ENCODE results near the gene PARD3B. TPM values are rescaled to one million over a fixed set of nuclear protein-coding genes. Genes with fewer than 3 reads are reported as not detected.

PARD3B gene
- total RNA-seq, 1 experiment from 2014 or later: 10.1 TPM

GRCh38 chr2:205657579-205657978, 1112.3 kb downstream of the PARD3B start:
- TF ChIP-seq, protein P1, sequence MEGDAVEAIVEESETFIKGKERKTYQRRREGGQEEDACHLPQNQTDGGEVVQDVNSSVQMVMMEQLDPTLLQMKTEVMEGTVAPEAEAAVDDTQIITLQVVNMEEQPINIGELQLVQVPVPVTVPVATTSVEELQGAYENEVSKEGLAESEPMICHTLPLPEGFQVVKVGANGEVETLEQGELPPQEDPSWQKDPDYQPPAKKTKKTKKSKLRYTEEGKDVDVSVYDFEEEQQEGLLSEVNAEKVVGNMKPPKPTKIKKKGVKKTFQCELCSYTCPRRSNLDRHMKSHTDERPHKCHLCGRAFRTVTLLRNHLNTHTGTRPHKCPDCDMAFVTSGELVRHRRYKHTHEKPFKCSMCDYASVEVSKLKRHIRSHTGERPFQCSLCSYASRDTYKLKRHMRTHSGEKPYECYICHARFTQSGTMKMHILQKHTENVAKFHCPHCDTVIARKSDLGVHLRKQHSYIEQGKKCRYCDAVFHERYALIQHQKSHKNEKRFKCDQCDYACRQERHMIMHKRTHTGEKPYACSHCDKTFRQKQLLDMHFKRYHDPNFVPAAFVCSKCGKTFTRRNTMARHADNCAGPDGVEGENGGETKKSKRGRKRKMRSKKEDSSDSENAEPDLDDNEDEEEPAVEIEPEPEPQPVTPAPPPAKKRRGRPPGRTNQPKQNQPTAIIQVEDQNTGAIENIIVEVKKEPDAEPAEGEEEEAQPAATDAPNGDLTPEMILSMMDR (IDR thresholded peaks at IDR 0.05; ENCODE audit: unreplicated experiment): no peak
- no peaks in the 10 kb centered on the region for H3K4me1 Mint-ChIP-seq (ENCODE audit: low read depth, unreplicated experiment)
- H3K27me3 Mint-ChIP-seq (ENCODE audit: unreplicated experiment): peaks cover 35% of the 10 kb centered on the region
- H3K27ac Mint-ChIP-seq (ENCODE audit: unreplicated experiment): no peak overlapping the region
- no TSS peak for BruUV-seq (replicated peaks)
- no peak for DNase-seq
- CTCF ChIA-PET: no interaction called here
- no peak overlapping the region for H3K4me3 Mint-ChIP-seq (ENCODE audit: low read depth, unreplicated experiment)
- intact Hi-C loops (cut with micrococcal nuclease; ENCODE audit: unreplicated experiment): no loop called here
- no peaks in the 10 kb centered on the region for H3K36me3 Mint-ChIP-seq (ENCODE audit: insufficient read depth, unreplicated experiment)
- H3K9me3 Mint-ChIP-seq (ENCODE audit: low read depth, unreplicated experiment): no peaks in the 10 kb centered on the region

GRCh38 chr2:205658068-205658467, 1112.8 kb downstream of the PARD3B start:
- H3K36me3 Mint-ChIP-seq (ENCODE audit: insufficient read depth, unreplicated experiment): no peaks in the 10 kb centered on the region
- no peaks in the 10 kb centered on the region for H3K4me1 Mint-ChIP-seq (ENCODE audit: low read depth, unreplicated experiment)
- no peak for DNase-seq
- no TSS peak for BruUV-seq (replicated peaks)
- peaks cover 40% of the 10 kb centered on the region for H3K27me3 Mint-ChIP-seq (ENCODE audit: unreplicated experiment)
- H3K27ac Mint-ChIP-seq (ENCODE audit: unreplicated experiment): no peak overlapping the region
- intact Hi-C loops (cut with micrococcal nuclease; ENCODE audit: unreplicated experiment): no loop called here
- CTCF ChIA-PET: no interaction called here
- TF ChIP-seq, protein P1 (IDR thresholded peaks at IDR 0.05; ENCODE audit: unreplicated experiment): no peak
- H3K9me3 Mint-ChIP-seq (ENCODE audit: low read depth, unreplicated experiment): no peaks in the 10 kb centered on the region
- no peak overlapping the region for H3K4me3 Mint-ChIP-seq (ENCODE audit: low read depth, unreplicated experiment)

- intact Hi-C loops (cut with micrococcal nuclease; ENCODE audit: unreplicated experiment): no loop called here
- DNase-seq: no peak
- H3K9me3 Mint-ChIP-seq (ENCODE audit: low read depth, unreplicated experiment): no peaks in the 10 kb centered on the region
- peaks cover 45% of the 10 kb centered on the region for H3K27me3 Mint-ChIP-seq (ENCODE audit: unreplicated experiment)
- H3K4me1 Mint-ChIP-seq (ENCODE audit: low read depth, unreplicated experiment): no peaks in the 10 kb centered on the region
- CTCF ChIA-PET: no interaction called here
- BruUV-seq (replicated peaks): no TSS peak
- H3K4me3 Mint-ChIP-seq (ENCODE audit: low read depth, unreplicated experiment): no peak overlapping the region
- H3K36me3 Mint-ChIP-seq (ENCODE audit: insufficient read depth, unreplicated experiment): no peaks in the 10 kb centered on the region
- H3K27ac Mint-ChIP-seq (ENCODE audit: unreplicated experiment): no peak overlapping the region
- TF ChIP-seq, protein P1 (IDR thresholded peaks at IDR 0.05; ENCODE audit: unreplicated experiment): no peak
Measured at GRCh38 chr2:205658572-205658971, 1113.3 kb downstream of the PARD3B start.

GRCh38 chr2:205659922-205660321, 1114.6 kb downstream of the PARD3B start:
- Mint-ChIP-seq H3K4me1 (ENCODE audit: low read depth, unreplicated experiment) (no peaks in the 10 kb centered on the region), H3K9me3 (ENCODE audit: low read depth, unreplicated experiment) (no peaks in the 10 kb centered on the region), H3K4me3 (ENCODE audit: low read depth, unreplicated experiment) (no peak overlapping the region), H3K36me3 (ENCODE audit: insufficient read depth, unreplicated experiment) (no peaks in the 10 kb centered on the region), H3K27me3 (ENCODE audit: unreplicated experiment) (peaks cover 47% of the 10 kb centered on the region), H3K27ac (ENCODE audit: unreplicated experiment) (no peak overlapping the region)
- TF ChIP-seq, protein P1 (IDR thresholded peaks at IDR 0.05; ENCODE audit: unreplicated experiment): no peak
- DNase-seq: no peak
- no TSS peak for BruUV-seq (replicated peaks)
- CTCF ChIA-PET: interaction anchor here (1.4 kb wide), 1 partner anchor 23 kb away, joined by 5 read pairs; the partner anchor contains the start of gene NRP2
- intact Hi-C loops (cut with micrococcal nuclease; ENCODE audit: unreplicated experiment): no loop called here
